ENCODE results near the gene DENND5A. TPM values are rescaled to one million over a fixed set of nuclear protein-coding genes. Genes with fewer than 3 reads are reported as not detected.
"Not testable (repeated sequence)": the region's sequence is repeated elsewhere in the genome, so short reads cannot be mapped to it uniquely, and the experiment has no call there.

DENND5A gene
- total RNA-seq, 1 donor from 2014 or later = 132 TPM

- intact Hi-C loops (cut with DNase I) = no loop called here
These were observed 80.6 kb downstream of the DENND5A start for GRCh38 chr11:9184516-9184915.

GRCh38 chr11:9182180-9182871 lies 82.8 kb downstream of the DENND5A start:
- intact Hi-C loops (cut with DNase I) = no loop called here
- no peak for DNase-seq (ENCODE audit: low spot score)

More at GRCh38 chr11:9184516-9184915, 80.6 kb downstream of the DENND5A start:
- no peak for DNase-seq (ENCODE audit: low spot score)

- intact Hi-C loops (cut with DNase I) = no loop called here
- DNase-seq (ENCODE audit: low spot score) = no peak
These were observed 84.4 kb downstream of the DENND5A start for GRCh38 chr11:9180784-9181183.

GRCh38 chr11:9179141-9179540 lies 86.0 kb downstream of the DENND5A start:
- intact Hi-C loops (cut with DNase I) = no loop called here
- no peak for DNase-seq (ENCODE audit: low spot score)

- DNase-seq (ENCODE audit: low spot score) = no peak
- intact Hi-C loops (cut with DNase I) = no loop called here
These were observed 86.4 kb downstream of the DENND5A start for GRCh38 chr11:9178716-9179115.

- no peak for DNase-seq (ENCODE audit: low spot score)
- intact Hi-C loops (cut with DNase I) = no loop called here
These were observed 87.6 kb downstream of the DENND5A start for GRCh38 chr11:9177438-9178091.

- intact Hi-C loops (cut with DNase I) = no loop called here
- DNase-seq (ENCODE audit: low spot score) = no peak
These were observed 88.6 kb downstream of the DENND5A start for GRCh38 chr11:9176550-9176949.

- no peak for DNase-seq (ENCODE audit: low spot score)
- intact Hi-C loops (cut with DNase I) = no loop called here
These were observed 89.0 kb downstream of the DENND5A start for GRCh38 chr11:9176136-9176535.

GRCh38 chr11:9172389-9172788 lies 92.8 kb downstream of the DENND5A start:
- intact Hi-C loops (cut with DNase I) = no loop called here
- DNase-seq (ENCODE audit: low spot score) = no peak

GRCh38 chr11:9170450-9170849 lies 94.7 kb downstream of the DENND5A start:
- intact Hi-C loops (cut with DNase I) = no loop called here
- no peak for DNase-seq (ENCODE audit: low spot score)

GRCh38 chr11:9169595-9170295 lies 95.4 kb downstream of the DENND5A start:
- DNase-seq (ENCODE audit: low spot score) = no peak
- intact Hi-C loops (cut with DNase I) = no loop called here

GRCh38 chr11:9161991-9162390 lies 103.2 kb downstream of the DENND5A start:
- DNase-seq (ENCODE audit: low spot score); intact Hi-C loops (cut with DNase I): not testable (repeated sequence)

- DNase-seq (ENCODE audit: low spot score) = no peak
- intact Hi-C loops (cut with DNase I) = no loop called here
These were observed 105.0 kb downstream of the DENND5A start for GRCh38 chr11:9160166-9160565.

- intact Hi-C loops (cut with DNase I) = no loop called here
- DNase-seq (ENCODE audit: low spot score) = no peak
These were observed 106.2 kb downstream of the DENND5A start for GRCh38 chr11:9158898-9159391.

GRCh38 chr11:9155930-9156329 lies 109.2 kb downstream of the DENND5A start:
- intact Hi-C loops (cut with DNase I) = no loop called here
- DNase-seq (ENCODE audit: low spot score) = no peak

GRCh38 chr11:9153651-9154050 lies 111.5 kb downstream of the DENND5A start:
- intact Hi-C loops (cut with DNase I) = no loop called here
- no peak for DNase-seq (ENCODE audit: low spot score)

- intact Hi-C loops (cut with DNase I) = no loop called here
- DNase-seq (ENCODE audit: low spot score) = no peak
These were observed 113.5 kb downstream of the DENND5A start for GRCh38 chr11:9151631-9152030.

- no peak for DNase-seq (ENCODE audit: low spot score)
- intact Hi-C loops (cut with DNase I) = no loop called here
These were observed 114.2 kb downstream of the DENND5A start for GRCh38 chr11:9150926-9151325.

GRCh38 chr11:9150501-9150900 lies 114.6 kb downstream of the DENND5A start:
- intact Hi-C loops (cut with DNase I) = no loop called here
- DNase-seq (ENCODE audit: low spot score) = no peak

GRCh38 chr11:9148727-9149126 lies 116.4 kb downstream of the DENND5A start:
- DNase-seq (ENCODE audit: low spot score) = no peak
- intact Hi-C loops (cut with DNase I) = no loop called here

- intact Hi-C loops (cut with DNase I) = no loop called here
- no peak for DNase-seq (ENCODE audit: low spot score)
These were observed 117.1 kb downstream of the DENND5A start for GRCh38 chr11:9148035-9148434.
